Measurements from ENCODE around the gene SDHD. TPM values are rescaled to one million over a fixed set of nuclear protein-coding genes. Genes with fewer than 3 reads are reported as not detected.

The SDHD gene
- total RNA-seq: 100 to 1,000 TPM in 1 of 2 donors, 10 to 100 TPM in 1; 91.6 to 164 TPM
- polyA plus RNA-seq: 100 to 1,000 TPM in 1 of 2 donors, 10 to 100 TPM in 1; 85.5 to 117 TPM
- long read RNA-seq, donor 1, transcript SDHD-201 (4 exons, 1,439 nt): major isoform, 79 of 90 reads
- long read RNA-seq, donor 1, partial matches to known transcripts: 5 of 90 reads
- long read RNA-seq, donor 1, other reads (novel, unspliced or antisense): 6 of 90 reads
- long read RNA-seq, donor 2, transcript SDHD-201 (4 exons, 1,439 nt): major isoform, 24 of 37 reads
- long read RNA-seq, donor 2, partial matches to known transcripts: 12 of 37 reads
- long read RNA-seq, donor 2, other reads (novel, unspliced or antisense): 0 of 37 reads
- long read RNA-seq, donor 3, transcript SDHD-201 (4 exons, 1,439 nt): major isoform, 50 of 80 reads
- long read RNA-seq, donor 3, partial matches to known transcripts: 28 of 80 reads
- long read RNA-seq, donor 3, other reads (novel, unspliced or antisense): 0 of 80 reads
- long read RNA-seq, donor 4, transcript SDHD-201 (4 exons, 1,439 nt): major isoform, 22 of 48 reads
- long read RNA-seq, donor 4, partial matches to known transcripts: 26 of 48 reads
- long read RNA-seq, donor 4, other reads (novel, unspliced or antisense): 0 of 48 reads
- long read RNA-seq, donor 5, transcript SDHD-201 (4 exons, 1,439 nt): major isoform, 78 of 86 reads
- long read RNA-seq, donor 5, partial matches to known transcripts: 0 of 86 reads
- long read RNA-seq, donor 5, other reads (novel, unspliced or antisense): 5 of 86 reads

DNA sequence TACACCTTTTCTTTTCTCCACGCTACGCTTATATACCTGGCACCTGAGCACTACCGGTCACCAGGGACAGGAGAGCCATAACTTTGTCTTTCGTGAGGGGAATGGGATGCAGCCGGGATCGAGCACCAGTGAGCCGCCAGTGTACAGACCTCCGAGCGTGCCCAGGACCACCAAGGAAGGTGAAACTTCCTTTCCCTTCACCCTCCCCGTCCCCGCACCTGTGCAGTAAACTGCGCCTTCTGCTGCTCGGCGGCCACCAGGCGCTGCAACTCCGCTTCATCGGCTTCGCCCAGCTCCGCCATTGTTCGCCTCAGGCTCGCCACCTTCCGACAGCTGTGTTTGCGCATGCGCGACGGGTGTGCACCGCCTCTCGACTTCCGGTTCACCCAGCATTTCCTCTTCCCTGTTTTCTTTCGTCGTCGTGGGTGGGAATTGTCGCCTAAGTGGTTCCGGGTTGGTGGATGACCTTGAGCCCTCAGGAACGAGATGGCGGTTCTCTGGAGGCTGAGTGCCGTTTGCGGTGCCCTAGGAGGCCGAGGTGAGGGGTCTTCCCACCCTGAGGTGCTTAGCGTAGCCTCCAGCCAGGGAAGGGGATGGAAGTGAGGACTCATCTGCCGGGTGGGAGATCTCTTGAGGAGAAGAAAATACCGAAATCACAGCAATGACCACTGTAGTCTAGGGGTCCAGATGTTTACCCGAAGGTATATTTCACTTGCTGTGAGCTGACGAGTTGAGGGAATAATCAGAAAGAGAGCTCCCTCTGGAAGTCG, at the start of gene SDHD, which contains the start of gene TIMM8B:
TSS of gene SDHD (plus strand) at position 452 of the 770 bp plus-strand sequence. CDS start at position 487, 35 bp downstream.
TSS of gene TIMM8B (minus strand) at position 335 of the 770 bp plus-strand sequence. CDS start at position 302, 33 bp downstream.
- H3K36me3 ChIP-seq (ENCODE audit: control insufficient read depth in 4 of 4, insufficient read depth in 4 of 4, low read length in 4 of 4): peaks cover 13 to 54% (median 45%) of the 10 kb centered on the region in 4 donors

DNA sequence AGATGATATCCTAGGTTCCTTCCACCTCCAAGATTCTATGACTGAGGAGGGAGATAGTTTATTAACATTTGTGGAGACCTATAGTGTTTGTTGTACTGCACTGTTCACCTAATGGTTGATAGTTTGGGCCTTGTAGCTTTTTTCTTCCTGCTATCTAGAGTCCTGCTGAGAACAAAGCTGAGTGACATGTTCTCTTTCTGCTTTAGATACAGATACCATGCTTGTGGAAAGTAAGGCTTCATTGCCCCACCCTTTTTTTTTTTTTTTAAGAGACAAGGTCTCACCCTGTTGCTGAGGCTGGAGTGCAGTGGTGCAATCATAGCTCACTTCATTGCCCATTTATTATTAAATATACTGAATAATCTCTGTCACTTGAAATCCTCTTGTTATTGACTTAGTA, 49.1 kb upstream of the SDHD start:
- Histone ChIP-seq H3K27me3 (ENCODE audit: control insufficient read depth in 3 of 3, insufficient read depth in 3 of 3, low read length in 2 of 3) (no peaks in the 10 kb centered on the region), H3K9me3 (ENCODE audit: control insufficient read depth in 4 of 4, insufficient read depth in 3 of 4, low read length in 3 of 4) (no peaks in the 10 kb centered on the region), H3K27ac (ENCODE audit: low read depth in 1 of 2, low read length in 1 of 2) (no peak overlapping the region), H3K9ac (ENCODE audit: insufficient read depth in 1 of 2, low read length in 2 of 2) (no peak overlapping the region), H3K4me1 (ENCODE audit: control insufficient read depth in 5 of 5, insufficient read depth in 5 of 5, low read length in 5 of 5) (peaks cover 0 to 2% (median 0%) of the 10 kb centered on the region in 5 donors), H3K36me3 (ENCODE audit: control insufficient read depth in 4 of 4, insufficient read depth in 4 of 4, low read length in 4 of 4) (peaks cover 8 to 20% (median 15%) of the 10 kb centered on the region in 4 donors), H3K4me3 (no peak overlapping the region)
- ATAC-seq (ENCODE audit: insufficient read depth, low FRiP score): no peak
- TF ChIP-seq, protein P1, sequence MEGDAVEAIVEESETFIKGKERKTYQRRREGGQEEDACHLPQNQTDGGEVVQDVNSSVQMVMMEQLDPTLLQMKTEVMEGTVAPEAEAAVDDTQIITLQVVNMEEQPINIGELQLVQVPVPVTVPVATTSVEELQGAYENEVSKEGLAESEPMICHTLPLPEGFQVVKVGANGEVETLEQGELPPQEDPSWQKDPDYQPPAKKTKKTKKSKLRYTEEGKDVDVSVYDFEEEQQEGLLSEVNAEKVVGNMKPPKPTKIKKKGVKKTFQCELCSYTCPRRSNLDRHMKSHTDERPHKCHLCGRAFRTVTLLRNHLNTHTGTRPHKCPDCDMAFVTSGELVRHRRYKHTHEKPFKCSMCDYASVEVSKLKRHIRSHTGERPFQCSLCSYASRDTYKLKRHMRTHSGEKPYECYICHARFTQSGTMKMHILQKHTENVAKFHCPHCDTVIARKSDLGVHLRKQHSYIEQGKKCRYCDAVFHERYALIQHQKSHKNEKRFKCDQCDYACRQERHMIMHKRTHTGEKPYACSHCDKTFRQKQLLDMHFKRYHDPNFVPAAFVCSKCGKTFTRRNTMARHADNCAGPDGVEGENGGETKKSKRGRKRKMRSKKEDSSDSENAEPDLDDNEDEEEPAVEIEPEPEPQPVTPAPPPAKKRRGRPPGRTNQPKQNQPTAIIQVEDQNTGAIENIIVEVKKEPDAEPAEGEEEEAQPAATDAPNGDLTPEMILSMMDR (IDR thresholded peaks at IDR 0.05; ENCODE audit: control extremely low read depth, extremely low read depth): no peak
- DNase-seq: no peak

More for the DNA sequence above, at the start of gene SDHD, which contains the start of gene TIMM8B:
- no peaks in the 10 kb centered on the region for H3K27me3 ChIP-seq (ENCODE audit: control insufficient read depth in 3 of 3, insufficient read depth in 3 of 3, low read length in 2 of 3)
- peak within 1 kb of the TSS; percentile 86 to 87 for H3K27ac ChIP-seq (ENCODE audit: low read depth in 1 of 2, low read length in 1 of 2)
- H3K9ac ChIP-seq (ENCODE audit: insufficient read depth in 1 of 2, low read length in 2 of 2): peak within 1 kb of the TSS; percentile 78 to 97
- WGBS, 2 donors: 0% methylated on average over 45 of the region's 45 CpGs
- peaks cover 0 to 22% (median 8%) of the 10 kb centered on the region in 5 donors for H3K4me1 ChIP-seq (ENCODE audit: control insufficient read depth in 5 of 5, insufficient read depth in 5 of 5, low read length in 5 of 5)
- DNase-seq: peak; percentile 98 to 99 (median 99)
- TF ChIP-seq, protein P1 (IDR thresholded peaks at IDR 0.05; ENCODE audit: control extremely low read depth, extremely low read depth): no peak
- no peaks in the 10 kb centered on the region for H3K9me3 ChIP-seq (ENCODE audit: control insufficient read depth in 4 of 4, insufficient read depth in 3 of 4, low read length in 3 of 4)
- H3K4me3 ChIP-seq: peak within 1 kb of the TSS; percentile 98
- ATAC-seq (ENCODE audit: insufficient read depth, low FRiP score): peak; percentile 95

DNA sequence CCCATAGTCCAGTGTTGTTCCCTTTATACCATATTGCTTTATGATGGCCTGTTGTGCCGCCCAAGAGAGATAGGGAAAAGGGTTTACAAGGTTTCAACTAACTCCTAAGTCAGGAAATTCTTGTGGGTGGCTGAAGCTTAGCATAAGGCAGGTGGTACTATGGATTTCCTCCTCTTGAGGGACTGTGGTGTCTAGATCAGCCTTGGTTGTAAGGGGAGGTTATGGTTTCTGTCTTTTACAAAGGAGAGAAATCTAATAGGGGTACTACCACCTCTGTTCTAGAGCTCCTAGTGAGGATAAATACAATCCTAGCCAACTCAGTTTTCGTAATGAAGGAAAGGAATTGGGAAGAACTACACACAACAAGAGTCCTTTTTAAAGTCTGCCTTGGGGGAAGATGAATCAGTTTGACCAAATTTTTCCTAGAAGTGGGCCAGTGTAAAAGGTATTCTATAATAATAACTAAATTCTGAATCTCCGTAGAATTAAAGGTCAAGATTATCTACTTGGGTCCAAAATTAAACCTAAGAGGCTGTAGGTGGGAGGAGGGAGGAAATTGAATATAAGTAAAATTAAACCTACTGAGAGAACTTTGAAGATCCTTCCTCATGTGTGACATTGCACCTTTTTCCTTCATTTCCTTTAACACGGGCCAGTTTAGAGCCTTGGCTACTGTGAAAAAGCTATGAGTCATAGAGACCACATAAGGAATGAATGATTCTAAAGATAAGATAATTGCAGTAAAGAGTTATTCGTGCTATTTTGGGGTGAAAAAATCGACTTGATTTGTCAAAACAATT, 44.3 kb upstream of the SDHD start:
- Histone ChIP-seq H3K4me1 (ENCODE audit: control insufficient read depth in 5 of 5, insufficient read depth in 5 of 5, low read length in 5 of 5) (peaks cover 0 to 2% (median 0%) of the 10 kb centered on the region in 5 donors), H3K9me3 (ENCODE audit: control insufficient read depth in 4 of 4, insufficient read depth in 3 of 4, low read length in 3 of 4) (no peaks in the 10 kb centered on the region), H3K36me3 (ENCODE audit: control insufficient read depth in 4 of 4, insufficient read depth in 4 of 4, low read length in 4 of 4) (peaks cover 11 to 27% (median 14%) of the 10 kb centered on the region in 4 donors), H3K9ac (ENCODE audit: insufficient read depth in 1 of 2, low read length in 2 of 2) (no peak overlapping the region), H3K27me3 (ENCODE audit: control insufficient read depth in 3 of 3, insufficient read depth in 3 of 3, low read length in 2 of 3) (no peaks in the 10 kb centered on the region), H3K4me3 (no peak overlapping the region), H3K27ac (ENCODE audit: low read depth in 1 of 2, low read length in 1 of 2) (peak overlapping the region in 1 of 2 donors; percentile 33)
- DNase-seq: no peak
- WGBS, 2 donors: 57 to 67% methylated on average over 6 of the region's 6 CpGs
- TF ChIP-seq, protein P1 (IDR thresholded peaks at IDR 0.05; ENCODE audit: control extremely low read depth, extremely low read depth): no peak
- no peak for ATAC-seq (ENCODE audit: insufficient read depth, low FRiP score)

All from lung (tissue), 16 donors.